SU-DHL-6 (cell line): ENCODE results near the gene FKBP10.

ENCODE experiments used
- EZH2phosphoT487 ChIP-seq: fragments of 200-600 bp; sonication (generic), shearing (Covaris generic); conservative IDR thresholded peaks from 2 replicates; pipeline ENCODE4 v1.6.1; 2018; ENCODE audit warnings: mild to moderate bottlenecking, antibody characterized with exemption, low read length, moderate library complexity, mixed read lengths
- TF ChIP-seq, protein P1 (sequence below): fragments of 200-600 bp; sonication (generic); IDR thresholded peaks from one replicate; pipeline ENCODE4 v1.5.1; 2017; ENCODE audit warnings: antibody characterized with exemption, mild to moderate bottlenecking, low read length, moderate library complexity; ENCODE audit not compliant: insufficient read depth, poor library complexity, severe bottlenecking

DNA sequence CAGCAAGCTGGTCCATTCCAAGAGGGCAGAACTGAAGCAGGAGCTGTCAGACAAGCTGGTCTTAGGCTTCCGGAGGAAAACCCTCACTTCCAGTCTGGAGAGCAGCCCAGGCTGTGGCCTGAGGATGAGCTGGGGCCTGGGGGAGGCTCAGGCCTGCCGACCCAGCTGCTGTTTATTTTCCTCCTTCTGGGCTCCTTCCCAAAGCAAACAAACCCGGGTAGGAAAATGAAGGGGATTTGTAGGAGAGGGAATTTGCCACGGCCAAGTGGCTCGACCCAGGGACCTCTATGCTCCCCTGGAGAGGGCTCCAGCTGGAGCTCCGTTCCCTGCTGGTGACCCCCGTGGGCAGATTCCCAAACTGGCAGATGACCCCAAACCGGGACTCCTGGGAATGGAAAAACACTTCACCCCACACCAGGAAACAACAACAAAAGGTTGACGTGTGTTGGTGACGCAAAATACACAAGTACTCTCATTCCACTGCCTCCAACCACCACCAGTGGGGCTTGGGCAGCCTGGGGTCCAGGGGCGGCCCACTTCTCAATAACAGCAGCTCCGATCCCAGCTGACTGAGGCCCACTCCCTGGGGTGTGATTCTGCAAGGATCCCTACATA, 35.1 kb upstream of the FKBP10 start:
- TF ChIP-seq, protein P1, sequence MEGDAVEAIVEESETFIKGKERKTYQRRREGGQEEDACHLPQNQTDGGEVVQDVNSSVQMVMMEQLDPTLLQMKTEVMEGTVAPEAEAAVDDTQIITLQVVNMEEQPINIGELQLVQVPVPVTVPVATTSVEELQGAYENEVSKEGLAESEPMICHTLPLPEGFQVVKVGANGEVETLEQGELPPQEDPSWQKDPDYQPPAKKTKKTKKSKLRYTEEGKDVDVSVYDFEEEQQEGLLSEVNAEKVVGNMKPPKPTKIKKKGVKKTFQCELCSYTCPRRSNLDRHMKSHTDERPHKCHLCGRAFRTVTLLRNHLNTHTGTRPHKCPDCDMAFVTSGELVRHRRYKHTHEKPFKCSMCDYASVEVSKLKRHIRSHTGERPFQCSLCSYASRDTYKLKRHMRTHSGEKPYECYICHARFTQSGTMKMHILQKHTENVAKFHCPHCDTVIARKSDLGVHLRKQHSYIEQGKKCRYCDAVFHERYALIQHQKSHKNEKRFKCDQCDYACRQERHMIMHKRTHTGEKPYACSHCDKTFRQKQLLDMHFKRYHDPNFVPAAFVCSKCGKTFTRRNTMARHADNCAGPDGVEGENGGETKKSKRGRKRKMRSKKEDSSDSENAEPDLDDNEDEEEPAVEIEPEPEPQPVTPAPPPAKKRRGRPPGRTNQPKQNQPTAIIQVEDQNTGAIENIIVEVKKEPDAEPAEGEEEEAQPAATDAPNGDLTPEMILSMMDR, result no peak
- no peak for TF ChIP-seq EZH2phosphoT487
